ENCODE measurements around the gene RAD51B.

DNA sequence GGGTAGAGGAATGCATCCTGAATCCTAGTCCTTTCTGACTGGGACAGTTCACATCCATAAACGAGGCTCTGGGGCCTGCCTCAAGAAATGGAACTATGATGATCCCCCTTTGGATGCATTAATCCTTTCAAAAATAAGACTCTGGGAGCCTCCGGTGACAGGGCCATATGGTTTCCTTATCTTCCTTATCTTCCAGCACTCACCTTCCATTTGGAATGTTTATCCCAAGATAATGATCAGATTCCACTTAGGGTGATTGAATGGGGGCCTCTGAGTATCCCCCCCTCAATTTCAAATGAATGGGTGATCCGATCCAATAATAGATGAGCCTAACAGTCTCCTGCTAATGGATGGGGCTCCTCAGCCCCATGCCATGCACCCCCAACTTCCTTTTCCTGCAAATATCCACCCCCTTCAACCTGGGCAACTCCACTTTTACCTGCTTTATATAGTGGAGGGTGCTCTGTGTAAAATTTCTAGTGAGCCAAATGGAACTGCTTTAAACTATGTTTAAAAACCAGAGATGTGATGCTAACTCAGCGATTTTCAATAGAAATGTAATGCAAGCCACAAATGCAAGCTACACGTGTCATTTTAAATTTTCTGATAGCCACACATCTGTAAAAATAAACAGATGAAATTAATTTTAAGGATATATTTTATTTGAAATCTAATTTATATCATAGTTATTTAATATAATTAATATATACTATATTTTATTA is 815.5 kb downstream of the RAD51B start:
- TF ChIP-seq POLR2A (IDR thresholded peaks at IDR 0.05) (no peak), POLR2AphosphoS5 (IDR thresholded peaks at IDR 0.05) (no peak)
- TF ChIP-seq, protein P1, sequence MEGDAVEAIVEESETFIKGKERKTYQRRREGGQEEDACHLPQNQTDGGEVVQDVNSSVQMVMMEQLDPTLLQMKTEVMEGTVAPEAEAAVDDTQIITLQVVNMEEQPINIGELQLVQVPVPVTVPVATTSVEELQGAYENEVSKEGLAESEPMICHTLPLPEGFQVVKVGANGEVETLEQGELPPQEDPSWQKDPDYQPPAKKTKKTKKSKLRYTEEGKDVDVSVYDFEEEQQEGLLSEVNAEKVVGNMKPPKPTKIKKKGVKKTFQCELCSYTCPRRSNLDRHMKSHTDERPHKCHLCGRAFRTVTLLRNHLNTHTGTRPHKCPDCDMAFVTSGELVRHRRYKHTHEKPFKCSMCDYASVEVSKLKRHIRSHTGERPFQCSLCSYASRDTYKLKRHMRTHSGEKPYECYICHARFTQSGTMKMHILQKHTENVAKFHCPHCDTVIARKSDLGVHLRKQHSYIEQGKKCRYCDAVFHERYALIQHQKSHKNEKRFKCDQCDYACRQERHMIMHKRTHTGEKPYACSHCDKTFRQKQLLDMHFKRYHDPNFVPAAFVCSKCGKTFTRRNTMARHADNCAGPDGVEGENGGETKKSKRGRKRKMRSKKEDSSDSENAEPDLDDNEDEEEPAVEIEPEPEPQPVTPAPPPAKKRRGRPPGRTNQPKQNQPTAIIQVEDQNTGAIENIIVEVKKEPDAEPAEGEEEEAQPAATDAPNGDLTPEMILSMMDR (IDR thresholded peaks at IDR 0.05): no peak
